Measurements from ENCODE around the gene OR10H4. TPM values are rescaled to one million over a fixed set of nuclear protein-coding genes. Genes with fewer than 3 reads are reported as not detected.

OR10H4 gene
- total and polyA plus RNA-seq, 2 of the 13 experiments (the other 11 are each of a cell fraction or from before 2014, with no cell fraction given), result not detected

- no peaks in the 10 kb centered on the region for H3K79me2 ChIP-seq (ENCODE audit: insufficient read depth, low read length)
- intact Hi-C loops (cut with micrococcal nuclease; ENCODE audit: unreplicated experiment), result no loop called here
- no peak overlapping the region for H2AFZ ChIP-seq (ENCODE audit: low read length)
- POLR2A ChIA-PET, result no interaction called here
- in situ Hi-C loops (cut with HindIII; ENCODE audit: extremely low pct_ligation_motif_present, low pct_unique_long_range_greater_than_20kb), result no loop called here
- CTCF ChIA-PET (ENCODE audit: low intra/inter-chr PET ratio, low total read pairs), result no interaction called here
- no TSS peak for BruUV-seq (replicated peaks)
- H3K27ac ChIP-seq (ENCODE audit: extremely low read length, insufficient read depth, low read length), result no peak overlapping the region
- no peak overlapping the region for H3K9ac ChIP-seq (ENCODE audit: insufficient read depth, low read depth, low read length)
- H3K36me3 ChIP-seq (replicated peaks in 1 of 2; ENCODE audit: control insufficient read depth in 1 of 2, insufficient read depth in 2 of 2, low read length in 2 of 2), result peaks cover 5 to 28% of the 10 kb centered on the region in 2 experiments
- whole genome bisulfite sequencing (ENCODE audit: low lambda C conversion rate), result 97% methylated on average over 8 of the region's 8 CpGs
- ATAC-seq (no peak), DNase-seq (ENCODE audit: low spot score) (no peak), FAIRE-seq (no peak)
- peaks cover 16% of the 10 kb centered on the region for H3K4me1 ChIP-seq (ENCODE audit: insufficient read depth, low read length)
- TF ChIP-seq TEAD3 (CRISPR knock-in tag; optimal IDR thresholded peaks at IDR 0.05; ENCODE audit: borderline replicate concordance) (no peak), ZNF766 (CRISPR knock-in tag; IDR thresholded peaks at IDR 0.05; ENCODE audit: borderline replicate concordance) (no peak), EZH2 (conservative IDR thresholded peaks at IDR 0.05; ENCODE audit: low read depth, low read length) (no peak), ZNF280D (CRISPR knock-in tag; IDR thresholded peaks at IDR 0.05) (no peak), HNF4A (CRISPR knock-in tag; IDR thresholded peaks at IDR 0.05) (no peak), ZNF782 (CRISPR knock-in tag; IDR thresholded peaks at IDR 0.05; ENCODE audit: borderline replicate concordance) (no peak), ZNF230 (CRISPR knock-in tag; IDR thresholded peaks at IDR 0.05) (no peak), PAWR (CRISPR knock-in tag; IDR thresholded peaks at IDR 0.05; ENCODE audit: borderline replicate concordance) (no peak), CEBPG (CRISPR knock-in tag; IDR thresholded peaks at IDR 0.05) (no peak), ZNF878 (CRISPR knock-in tag; IDR thresholded peaks at IDR 0.05) (no peak), GPN1 (CRISPR knock-in tag; IDR thresholded peaks at IDR 0.05; ENCODE audit: borderline replicate concordance) (no peak), RXRA (CRISPR knock-in tag; IDR thresholded peaks at IDR 0.05) (no peak), ZNF318 (CRISPR knock-in tag; IDR thresholded peaks at IDR 0.05) (no peak), ESRRA (CRISPR knock-in tag; IDR thresholded peaks at IDR 0.05; ENCODE audit: low read depth) (no peak), NFE2L1 (CRISPR knock-in tag; IDR thresholded peaks at IDR 0.05; ENCODE audit: borderline replicate concordance) (no peak)
- H4K20me1 ChIP-seq (ENCODE audit: insufficient read depth, low read length), result no peaks in the 10 kb centered on the region
- no peak overlapping the region for H3K4me3 ChIP-seq (replicated peaks in 1 of 3; ENCODE audit: insufficient read depth in 1 of 3, low read depth in 2 of 3, low read length in 3 of 3)
- H3K4me2 ChIP-seq (ENCODE audit: low read depth, low read length), result no peak overlapping the region
- no peaks in the 10 kb centered on the region for H3K27me3 ChIP-seq (ENCODE audit: control insufficient read depth in 1 of 2, insufficient read depth in 2 of 2, low read length in 2 of 2)
- no peaks in the 10 kb centered on the region for H3K9me3 ChIP-seq (ENCODE audit: low read length)
These were observed 25.1 kb upstream of the OR10H4 start for GRCh38 chr19:15923702-15924101.

Data from HepG2 (cell line).